Activated T-helper 1 cell treated with anti-CD3 and anti-CD28 coated beads, Interleukin-2, amount 50 U/mL, for 16 hours (primary cell): ENCODE data around the gene MYH13.

ENCODE experiments used
- DNase-seq, 2 donors: peaks; one replicate each; pipeline ENCODE4 v3.0.0-alpha.2; 2020; ENCODE audit warnings: low read depth in 1 of 2, low spot score in 1 of 2

MYH13 gene

DNA sequence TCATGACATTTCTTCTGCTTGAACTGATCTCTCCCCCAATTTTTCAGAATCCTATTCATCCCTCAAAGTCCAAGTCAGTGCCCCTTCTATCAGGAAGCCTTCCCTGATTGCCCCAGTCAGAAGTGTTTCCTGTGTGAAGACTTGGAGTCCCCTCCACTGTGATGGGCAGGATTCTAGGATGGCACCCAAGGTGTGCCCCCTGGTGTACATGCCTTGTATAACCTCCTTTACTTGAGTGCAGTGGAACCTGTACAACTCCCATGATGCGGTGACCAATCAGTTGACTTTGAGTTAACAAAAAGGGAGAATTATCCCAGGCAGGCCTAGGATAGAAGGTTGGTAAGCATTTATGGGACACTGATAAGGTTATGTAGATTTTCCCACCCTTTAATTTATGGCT is 23.4 kb downstream of the MYH13 start:
- DNase-seq, result no peak

DNA sequence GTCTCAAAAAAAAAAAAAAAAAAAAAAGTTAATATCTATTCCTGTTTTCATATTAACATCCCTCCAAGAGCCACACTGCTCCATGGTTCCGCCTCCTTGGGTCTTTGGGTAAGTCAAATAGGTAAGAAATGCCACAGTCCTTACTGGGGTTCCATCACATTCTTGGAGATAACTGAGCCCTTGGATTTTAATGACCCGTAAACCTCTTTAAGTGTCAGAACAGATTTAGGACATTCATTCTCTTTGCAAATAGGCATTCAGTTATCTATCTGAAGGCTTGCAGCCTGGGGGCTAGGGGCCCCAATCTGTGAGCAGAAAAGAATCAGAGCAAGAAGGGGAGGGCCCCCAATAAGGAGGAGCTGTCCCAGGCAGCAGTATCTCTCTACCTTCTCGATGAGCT is 28.0 kb downstream of the MYH13 start:
- no peak for DNase-seq

DNA sequence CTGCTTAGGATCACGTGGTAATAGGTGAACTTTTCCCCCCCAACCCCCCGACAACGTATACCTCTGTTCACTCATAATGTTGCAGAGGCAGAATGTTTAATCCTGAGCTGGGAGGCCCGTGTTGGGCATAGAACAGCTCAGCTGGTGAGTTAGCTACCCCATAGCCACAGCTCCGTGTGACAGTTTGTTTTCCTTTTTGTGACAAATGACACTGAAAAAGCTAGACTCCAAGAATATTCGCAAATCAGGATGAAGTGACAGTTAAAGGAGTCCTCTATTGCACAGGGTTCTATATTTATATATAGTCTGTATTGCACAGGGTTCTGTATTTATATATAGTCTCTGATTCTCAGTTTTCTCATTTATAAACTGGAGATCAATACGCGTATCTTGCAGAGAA is 33.8 kb downstream of the MYH13 start:
- no peak for DNase-seq

DNA sequence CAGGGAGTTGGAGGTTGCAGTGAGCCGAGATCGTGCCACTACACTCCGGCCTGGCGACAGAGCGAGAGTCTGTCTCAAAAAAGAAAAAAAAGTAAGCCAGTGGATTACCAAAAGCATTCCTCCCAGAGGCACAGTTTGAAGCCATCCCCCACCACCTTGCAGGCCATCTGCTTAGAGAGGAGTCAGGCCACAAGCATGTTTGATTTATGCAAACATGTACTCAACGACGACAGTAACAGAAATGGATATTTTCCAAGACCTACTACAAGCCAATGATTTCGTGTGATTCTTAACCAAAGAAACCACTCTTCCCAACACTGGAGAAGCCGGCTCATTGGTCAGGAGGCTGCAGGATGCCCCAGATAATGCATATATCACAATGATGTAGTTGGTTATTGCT is 34.8 kb downstream of the MYH13 start:
- DNase-seq, result no peak

DNA sequence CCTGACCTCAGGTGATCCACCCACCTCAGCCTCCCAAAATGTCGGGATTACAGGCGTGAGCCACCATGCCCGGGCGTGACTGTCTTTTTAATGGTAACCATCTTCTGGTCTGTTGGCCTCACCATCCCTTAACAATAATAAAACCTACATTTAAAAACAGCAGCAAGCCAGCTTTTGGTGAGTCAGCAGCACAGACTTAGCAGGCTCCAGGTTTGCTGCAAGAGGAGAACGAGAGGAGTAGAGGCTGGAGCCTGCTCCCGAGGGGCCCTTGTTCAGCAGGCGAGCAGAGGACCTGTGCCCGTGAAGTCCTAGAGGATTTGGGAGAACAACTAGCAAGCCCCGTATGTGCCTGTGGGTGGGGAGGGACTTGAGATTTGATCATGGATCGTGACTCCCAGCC is 35.7 kb downstream of the MYH13 start:
- no peak for DNase-seq

- no peak for DNase-seq
Measured at GRCh38 chr17:10336393-10336792, 36.4 kb downstream of the MYH13 start.

DNA sequence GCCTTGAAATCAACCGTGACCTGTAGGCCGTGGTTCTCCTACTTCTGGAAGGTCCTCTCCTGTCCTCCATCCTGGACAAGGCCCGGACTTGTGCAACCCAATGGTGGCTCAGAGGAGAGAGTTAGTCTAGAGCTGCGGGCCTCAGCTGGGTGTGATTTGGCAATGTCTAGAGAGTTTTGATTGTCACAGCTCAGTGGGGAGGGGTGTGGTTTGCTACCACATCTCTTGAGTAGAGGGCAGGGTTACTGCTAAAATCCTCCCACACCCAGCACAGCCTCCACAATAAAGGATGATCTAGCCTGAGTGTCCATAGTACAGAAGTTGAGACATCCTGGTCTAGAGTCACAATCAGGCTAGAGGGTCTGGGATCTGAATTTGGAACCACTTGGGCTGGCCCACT is 40.3 kb downstream of the MYH13 start:
- DNase-seq, result no peak

- DNase-seq, result no peak
Measured at GRCh38 chr17:10328971-10329923, 43.6 kb downstream of the MYH13 start.

DNA sequence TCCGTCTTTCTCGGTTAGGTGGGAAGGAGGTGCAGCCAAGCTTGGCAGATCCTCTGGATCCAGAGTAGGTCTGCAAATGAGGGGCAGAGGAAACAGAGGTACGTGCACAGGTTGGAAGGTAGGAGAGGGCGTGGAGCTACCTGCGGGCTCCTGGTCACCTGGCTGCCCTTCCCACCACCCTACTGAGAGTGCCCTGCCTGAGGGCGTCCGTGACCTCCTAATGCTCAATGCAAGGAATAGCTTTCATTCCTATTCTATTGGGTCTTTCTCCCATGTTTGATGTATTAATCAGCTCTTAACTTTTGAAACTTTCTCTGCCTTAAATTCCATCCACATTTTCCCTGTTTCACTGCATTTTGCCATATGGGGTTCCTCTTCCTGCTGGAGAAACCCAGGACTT is 44.6 kb downstream of the MYH13 start:
- DNase-seq, result no peak

DNA sequence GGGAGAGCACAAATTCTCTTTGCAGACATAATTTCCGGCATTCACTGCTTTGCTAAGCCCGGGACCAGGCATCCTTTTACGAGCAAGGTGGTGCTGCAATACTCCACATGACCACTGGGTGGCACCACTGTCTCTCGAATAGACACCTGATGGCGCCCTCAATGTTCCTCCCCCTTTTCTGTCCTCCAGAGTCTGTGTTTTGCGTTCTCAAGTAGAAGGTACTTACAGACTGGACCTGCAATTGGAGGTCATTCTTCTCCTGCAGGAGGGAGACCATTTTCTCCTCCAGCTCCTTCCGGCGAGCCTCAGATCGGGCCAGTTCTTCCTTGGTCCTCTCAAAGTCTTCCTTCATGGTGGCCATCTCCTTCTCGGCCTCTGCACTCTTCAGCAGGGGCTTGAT is 45.2 kb downstream of the MYH13 start:
- peak; percentile 15 to 18 for DNase-seq

DNA sequence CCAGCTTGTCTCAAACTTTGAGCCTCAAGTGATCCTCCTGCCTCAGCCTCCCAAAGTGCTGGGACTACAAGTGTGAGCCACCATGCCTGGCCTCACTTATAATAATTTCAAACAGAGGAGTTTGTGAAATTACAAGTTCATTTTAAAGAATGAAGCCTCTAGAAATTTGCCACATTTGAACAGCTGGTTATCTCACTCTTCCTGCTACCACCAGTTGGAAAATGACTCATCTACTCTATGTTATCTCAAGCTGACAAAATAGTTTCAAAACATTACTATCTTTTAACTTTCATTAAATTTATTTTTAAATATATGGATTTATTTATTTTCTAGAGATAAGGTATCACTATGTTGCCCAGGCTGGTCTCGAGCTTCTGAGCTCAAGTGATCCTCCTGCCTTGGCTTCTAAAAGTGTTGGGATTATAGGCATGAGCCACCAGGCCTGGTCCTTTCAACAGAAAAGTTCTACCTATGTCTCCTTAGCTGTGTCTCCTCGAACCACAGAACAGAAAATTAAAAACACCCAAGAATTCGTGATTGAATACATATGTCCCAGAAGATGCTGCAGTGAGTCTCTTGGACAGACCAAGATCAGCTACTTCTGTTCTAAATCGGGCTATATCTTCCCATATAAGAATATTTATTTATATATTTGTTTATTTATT is 47.6 kb downstream of the MYH13 start:
- DNase-seq, result no peak

- no peak for DNase-seq
Measured at GRCh38 chr17:10323812-10324610, 48.8 kb downstream of the MYH13 start.

DNA sequence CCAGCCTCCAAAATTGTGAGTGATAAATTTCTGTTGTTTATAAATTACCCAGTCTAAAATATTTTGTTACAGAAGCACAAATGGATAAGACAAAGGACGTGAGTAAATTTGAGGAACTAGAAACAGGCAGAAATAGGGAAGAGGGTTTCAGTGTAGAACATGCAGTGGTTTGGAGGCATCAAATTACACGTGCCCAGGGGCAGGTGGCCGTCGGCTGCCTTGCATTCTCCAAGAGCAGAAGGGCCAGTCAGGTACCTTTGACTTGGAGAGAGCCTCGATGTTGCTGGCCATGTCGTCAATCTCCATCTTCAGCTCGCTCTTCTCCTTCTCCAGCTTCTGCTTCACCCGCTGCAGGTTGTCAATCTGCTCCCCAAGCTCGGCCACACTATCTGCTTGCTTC is 54.3 kb downstream of the MYH13 start:
- no peak for DNase-seq

DNA sequence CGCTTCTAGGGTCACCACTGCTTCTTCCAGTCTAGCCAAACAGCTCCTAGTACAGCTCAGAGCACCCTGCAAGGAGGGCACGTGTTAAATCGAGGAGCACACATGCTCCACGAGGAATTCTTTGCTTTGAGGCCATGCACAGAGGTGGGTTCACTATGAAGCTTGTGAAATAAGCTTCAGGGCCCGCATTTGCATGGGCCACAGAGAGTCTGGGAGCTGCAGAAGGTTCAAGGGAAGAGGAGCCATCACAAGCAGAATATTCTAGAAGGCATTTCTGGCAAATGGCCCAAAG is 55.3 kb downstream of the MYH13 start:
- no peak for DNase-seq

DNA sequence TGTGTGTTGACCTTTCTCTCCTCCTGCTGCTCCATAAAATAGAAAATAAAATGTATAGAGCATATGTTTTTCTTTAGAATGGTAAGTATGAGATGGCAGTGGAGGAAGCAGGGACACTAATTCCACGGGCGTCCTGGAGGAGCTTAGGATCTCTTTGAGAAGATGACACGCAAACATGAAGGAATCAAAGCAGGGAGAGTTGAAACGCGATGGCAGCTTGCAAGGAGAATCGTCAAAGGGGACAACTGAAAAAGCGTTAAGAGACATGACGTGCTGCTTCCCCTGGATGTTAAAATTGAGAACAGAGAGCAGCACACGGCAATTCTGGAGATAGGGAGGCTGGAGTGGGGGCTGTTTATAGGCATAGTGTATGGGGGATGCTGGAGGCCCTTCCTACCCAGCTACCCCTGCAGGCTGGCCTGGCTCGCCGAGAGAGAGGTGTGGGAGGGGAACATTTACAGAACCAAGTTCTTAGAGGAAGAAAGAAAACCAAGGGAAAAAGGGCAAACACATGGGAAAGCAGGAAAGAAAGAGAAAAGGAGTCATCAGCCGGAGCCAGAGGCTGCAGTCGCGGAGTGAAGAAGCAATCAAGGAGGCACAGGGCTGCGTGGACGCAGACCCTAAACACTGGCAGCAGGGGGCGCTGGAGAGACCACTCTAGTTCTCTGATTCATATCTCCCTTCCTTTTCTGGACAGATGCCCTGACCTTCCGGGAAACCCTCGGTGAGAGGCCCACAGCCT is 55.8 kb downstream of the MYH13 start:
- DNase-seq, result peak in 1 of 2 donors; percentile 12

DNA sequence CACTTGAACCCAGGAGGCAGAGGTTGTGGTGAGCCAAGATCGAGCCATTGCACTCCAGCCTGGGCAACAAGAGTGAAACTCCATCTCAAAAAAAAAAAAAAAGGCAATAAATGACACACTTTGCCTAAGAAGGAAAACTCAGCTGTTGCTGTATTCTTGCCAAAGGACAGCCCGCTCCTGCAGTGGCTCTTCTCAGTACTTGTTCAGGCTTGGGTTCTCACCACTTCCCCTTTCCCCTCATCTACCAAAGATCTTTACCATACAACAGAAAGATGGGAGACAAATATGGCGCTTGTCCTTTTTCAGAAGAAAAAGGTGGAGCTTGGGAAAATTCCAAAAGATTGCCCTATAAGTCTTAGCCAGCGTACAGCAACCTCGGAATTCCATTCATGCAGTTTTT is 58.5 kb downstream of the MYH13 start:
- DNase-seq, result no peak

GRCh38 chr17:10313037-10313672 is 59.7 kb downstream of the MYH13 start:
- no peak for DNase-seq

DNA sequence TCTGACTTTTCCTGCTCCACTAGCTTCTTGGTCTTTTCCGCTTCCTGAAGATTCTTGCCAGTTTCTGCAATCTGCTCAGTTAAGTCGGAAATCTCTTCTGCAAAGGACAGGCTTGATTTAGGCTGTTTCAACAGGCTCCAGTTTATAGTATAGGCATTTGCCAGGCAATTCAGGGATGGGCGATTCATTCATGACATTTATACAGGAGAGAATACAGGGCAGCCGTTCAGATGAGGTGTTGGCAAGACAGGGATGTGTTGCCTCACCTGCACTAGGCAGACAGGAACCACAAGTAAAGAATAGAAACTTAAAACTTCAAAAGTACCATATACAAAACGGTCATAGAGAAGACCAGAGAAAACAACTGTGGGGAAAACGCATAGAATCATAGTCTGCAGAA is 61.7 kb downstream of the MYH13 start:
- DNase-seq, result no peak

GRCh38 chr17:10309003-10309974 is 63.5 kb downstream of the MYH13 start:
- no peak for DNase-seq

- no peak for DNase-seq
Measured at GRCh38 chr17:10306585-10306984, 66.2 kb downstream of the MYH13 start.
